Muscle of back (tissue), 11 donors: ENCODE measurements around the gene GCKR. TPM values are rescaled to one million over a fixed set of nuclear protein-coding genes. Genes with fewer than 3 reads are reported as not detected.

Source experiments
- DNase-seq, 3 donors: peaks; one replicate each; pipeline versions ENCODE4 v3.0.0 to v3.0.0-alpha.2; 2013
- polyA plus RNA-seq, 10 donors: library from polyadenylated mRNA; unstranded; fragments of 120-200 nt; gene quantifications; one replicate each; pipeline ENCODE4 v1.2.1, GENCODE V29; 2013; ENCODE audit not compliant: insufficient read length in 10 of 10

Gene GCKR
- polyA plus RNA-seq, 10 donors, result 0.05 to 0.29 TPM; not detected in 8

- DNase-seq, result no peak
Observed at GRCh38 chr2:27572998-27573429, 76.4 kb downstream of the GCKR start.

Other genes with a start within 250 kb of the GCKR start
- gene SLC30A3, start 233.8 kb upstream of the GCKR start, polyA plus RNA-seq, result 1 to 10 TPM in 1 of 10 donors, under 1 TPM in 9; 0.24 to 1.2 (median 0.46) TPM
- gene DNAJC5G, start 221.4 kb upstream of the GCKR start, polyA plus RNA-seq, result under 1 TPM in 3 of 10 donors, not detected in 7; 0.12 to 0.39 (median 0.26) TPM
- 100 to 1,000 TPM in 1 of 10 donors, 10 to 100 TPM in 9; 32.9 to 106 (median 73.2) TPM for gene TRIM54, start 214.4 kb upstream of the GCKR start, polyA plus RNA-seq
- 1 to 10 TPM in 7 of 10 donors, under 1 TPM in 3; 0.44 to 2.1 (median 1.2) TPM for gene UCN, start 188.4 kb upstream of the GCKR start, polyA plus RNA-seq
- gene MPV17, start 173.7 kb upstream of the GCKR start, polyA plus RNA-seq, result 10 to 100 TPM; 39.0 to 68.5 (median 47.1) TPM
- gene GTF3C2, start 140.1 kb upstream of the GCKR start, polyA plus RNA-seq, result 10 to 100 TPM; 24.0 to 44.3 (median 32.1) TPM
- gene EIF2B4, start 126.5 kb upstream of the GCKR start, polyA plus RNA-seq, result 10 to 100 TPM; 27.4 to 37.7 (median 32.9) TPM
- gene SNX17, start 126.2 kb upstream of the GCKR start, polyA plus RNA-seq, result 10 to 100 TPM; 61.3 to 88.8 (median 74.0) TPM
- 10 to 100 TPM in 8 of 10 donors, 1 to 10 TPM in 2; 7.7 to 14.4 (median 11.6) TPM for gene ZNF513, start 116.1 kb upstream of the GCKR start, polyA plus RNA-seq
- 10 to 100 TPM; 49.3 to 64.6 (median 56.7) TPM for gene PPM1G, start 87.2 kb upstream of the GCKR start, polyA plus RNA-seq
- gene NRBP1, start 68.2 kb upstream of the GCKR start, polyA plus RNA-seq, result 100 to 1,000 TPM; 106 to 133 (median 118) TPM
- 1 to 10 TPM; 1.3 to 4.5 (median 2.3) TPM for gene KRTCAP3, start 54.5 kb upstream of the GCKR start, polyA plus RNA-seq
- 10 to 100 TPM; 12.0 to 34.0 (median 18.4) TPM for gene IFT172, start 7.1 kb upstream of the GCKR start, polyA plus RNA-seq
- 10 to 100 TPM in 2 of 10 donors, 1 to 10 TPM in 8; 6.3 to 13.6 (median 8.1) TPM for gene FNDC4, start 1.6 kb upstream of the GCKR start, polyA plus RNA-seq
- 10 to 100 TPM; 37.1 to 50.7 (median 42.8) TPM for gene ZNF512, start 86.2 kb downstream of the GCKR start, polyA plus RNA-seq
- 1 to 10 TPM; 5.9 to 7.3 (median 6.7) TPM for gene CCDC121, start 132.2 kb downstream of the GCKR start, polyA plus RNA-seq
- 10 to 100 TPM; 29.2 to 39.6 (median 35.2) TPM for gene GPN1, start 132.2 kb downstream of the GCKR start, polyA plus RNA-seq
- gene SUPT7L, start 166.8 kb downstream of the GCKR start, polyA plus RNA-seq, result 10 to 100 TPM; 23.6 to 44.1 (median 30.0) TPM
- gene SLC4A1AP, start 167.1 kb downstream of the GCKR start, polyA plus RNA-seq, result 10 to 100 TPM; 21.6 to 30.0 (median 24.0) TPM